GM19397 (cell line): ENCODE measurements around the gene KASH5.
"Not testable (repeated sequence)": the region's sequence is repeated elsewhere in the genome, so short reads cannot be mapped to it uniquely, and the experiment has no call there.

Source experiments
- ATAC-seq: cut with Tn5 transposase; IDR thresholded peaks from one replicate; pipeline ENCODE4 v1.9.1; 2021; ENCODE audit warnings: mild to moderate bottlenecking, moderate library complexity; ENCODE audit not compliant: unreplicated experiment

The KASH5 gene

GRCh38 chr19:49435670-49436069, 47.6 kb downstream of the KASH5 start:
- no peak for ATAC-seq

- no peak for ATAC-seq
These were observed 48.5 kb downstream of the KASH5 start for GRCh38 chr19:49436381-49437017.

GRCh38 chr19:49437231-49437630, 49.2 kb downstream of the KASH5 start:
- ATAC-seq = no peak

GRCh38 chr19:49438261-49438660, 50.2 kb downstream of the KASH5 start:
- no peak for ATAC-seq

- ATAC-seq = no peak
These were observed 51.8 kb downstream of the KASH5 start for GRCh38 chr19:49439836-49440235.

GRCh38 chr19:49440439-49441209, 52.6 kb downstream of the KASH5 start:
- ATAC-seq = no peak

GRCh38 chr19:49441210-49441959, 53.3 kb downstream of the KASH5 start, which contains the start of gene SLC17A7:
Gene SLC17A7, minus strand, starts transcription at chr19:49441527. Its CDS starts 148 bp downstream, at chr19:49441379.
- no peak for ATAC-seq

GRCh38 chr19:49441960-49442350, 53.9 kb downstream of the KASH5 start:
- no peak for ATAC-seq

- ATAC-seq = no peak
These were observed 54.3 kb downstream of the KASH5 start for GRCh38 chr19:49442354-49442753.

GRCh38 chr19:49442771-49443365, 54.8 kb downstream of the KASH5 start:
- peak; percentile 10 for ATAC-seq

- peak; percentile 81 for ATAC-seq
These were observed 55.5 kb downstream of the KASH5 start for GRCh38 chr19:49443366-49444099.

- ATAC-seq = not testable (repeated sequence)
These were observed 56.2 kb downstream of the KASH5 start for GRCh38 chr19:49444100-49444700.

- no peak for ATAC-seq
These were observed 57.9 kb downstream of the KASH5 start for GRCh38 chr19:49445997-49446396.

- ATAC-seq = no peak
These were observed 59.7 kb downstream of the KASH5 start for GRCh38 chr19:49447485-49448431.

- no peak for ATAC-seq
These were observed 60.4 kb downstream of the KASH5 start for GRCh38 chr19:49448432-49448786.

GRCh38 chr19:49450405-49450804, 62.4 kb downstream of the KASH5 start:
- ATAC-seq = no peak

- peak; percentile 51 for ATAC-seq
These were observed 63.6 kb downstream of the KASH5 start, which contains the start of gene PIH1D1 for GRCh38 chr19:49451430-49452181. Gene PIH1D1, minus strand, starts transcription at chr19:49451814. Its CDS starts 240 bp downstream, at chr19:49451574.

GRCh38 chr19:49453013-49453756, 65.1 kb downstream of the KASH5 start, which contains the start of gene ALDH16A1:
Gene ALDH16A1, plus strand, starts transcription at chr19:49453225. Its CDS starts 107 bp downstream, at chr19:49453332.
- peak; percentile 86 for ATAC-seq
